Bronchus fibroblast of lung (primary cell): ENCODE results near the gene RPGRIP1. TPM values are rescaled to one million over a fixed set of nuclear protein-coding genes. Genes with fewer than 3 reads are reported as not detected.

Experiments
- total RNA-seq: library from RNA; depleted of rRNA; stranded (reverse); fragments of >200 nt; gene quantifications from 2 replicates; pipeline ENCODE4 v1.2.3, GENCODE V29; 2015

Gene RPGRIP1
- not detected in 2 replicates for total RNA-seq

GRCh38 chr14:21279783-21280182, at the start of gene RPGRIP1:
RPGRIP1 (plus strand) TSS chr14:21280083; CDS start chr14:21287977, 7,894 bp downstream.

GRCh38 chr14:21269252-21270046, 10.4 kb upstream of the RPGRIP1 start, which contains the start of gene HNRNPC:
HNRNPC (minus strand) TSS chr14:21269442; CDS start chr14:21234193, 35,249 bp downstream.

Other genes with a start within 250 kb of the RPGRIP1 start
- not detected in 2 replicates for gene TPPP2, start 249.9 kb upstream of the RPGRIP1 start, total RNA-seq
- not detected in 2 replicates for gene RNASE13, start 245.3 kb upstream of the RPGRIP1 start, total RNA-seq
- not detected in 2 replicates for gene RNASE7, start 237.7 kb upstream of the RPGRIP1 start, total RNA-seq
- gene RNASE8, start 222.3 kb upstream of the RPGRIP1 start, total RNA-seq: not detected in 2 replicates
- gene ARHGEF40, start 209.8 kb upstream of the RPGRIP1 start, total RNA-seq: 28.2 and 31.1 TPM in 2 replicates
- 2.2 and 3.0 TPM in 2 replicates for gene ZNF219, start 181.4 kb upstream of the RPGRIP1 start, total RNA-seq
- gene TMEM253, start 179.0 kb upstream of the RPGRIP1 start, total RNA-seq: not detected in 2 replicates
- gene OR5AU1, start 124.0 kb upstream of the RPGRIP1 start, total RNA-seq: not detected in 2 replicates
- 933 and 937 TPM in 2 replicates for gene HNRNPC, start 10.6 kb upstream of the RPGRIP1 start, total RNA-seq
- gene SUPT16H, start 103.9 kb downstream of the RPGRIP1 start, total RNA-seq: 63.6 and 68.6 TPM in 2 replicates
- 33.3 and 35.8 TPM in 2 replicates for gene CHD8, start 176.0 kb downstream of the RPGRIP1 start, total RNA-seq
- 13.2 and 16.3 TPM in 2 replicates for gene RAB2B, start 196.9 kb downstream of the RPGRIP1 start, total RNA-seq
- 23.5 and 28.6 TPM in 2 replicates for gene TOX4, start 197.1 kb downstream of the RPGRIP1 start, total RNA-seq
- 42.4 and 46.7 TPM in 2 replicates for gene METTL3, start 231.3 kb downstream of the RPGRIP1 start, total RNA-seq
- 7.2 and 9.2 TPM in 2 replicates for gene SALL2, start 246.3 kb downstream of the RPGRIP1 start, total RNA-seq